ENCODE measurements around the gene MDM2.
"Not testable (repeated sequence)": the region's sequence is repeated elsewhere in the genome, so short reads cannot be mapped to it uniquely, and the experiment has no call there.

MDM2 gene

DNA sequence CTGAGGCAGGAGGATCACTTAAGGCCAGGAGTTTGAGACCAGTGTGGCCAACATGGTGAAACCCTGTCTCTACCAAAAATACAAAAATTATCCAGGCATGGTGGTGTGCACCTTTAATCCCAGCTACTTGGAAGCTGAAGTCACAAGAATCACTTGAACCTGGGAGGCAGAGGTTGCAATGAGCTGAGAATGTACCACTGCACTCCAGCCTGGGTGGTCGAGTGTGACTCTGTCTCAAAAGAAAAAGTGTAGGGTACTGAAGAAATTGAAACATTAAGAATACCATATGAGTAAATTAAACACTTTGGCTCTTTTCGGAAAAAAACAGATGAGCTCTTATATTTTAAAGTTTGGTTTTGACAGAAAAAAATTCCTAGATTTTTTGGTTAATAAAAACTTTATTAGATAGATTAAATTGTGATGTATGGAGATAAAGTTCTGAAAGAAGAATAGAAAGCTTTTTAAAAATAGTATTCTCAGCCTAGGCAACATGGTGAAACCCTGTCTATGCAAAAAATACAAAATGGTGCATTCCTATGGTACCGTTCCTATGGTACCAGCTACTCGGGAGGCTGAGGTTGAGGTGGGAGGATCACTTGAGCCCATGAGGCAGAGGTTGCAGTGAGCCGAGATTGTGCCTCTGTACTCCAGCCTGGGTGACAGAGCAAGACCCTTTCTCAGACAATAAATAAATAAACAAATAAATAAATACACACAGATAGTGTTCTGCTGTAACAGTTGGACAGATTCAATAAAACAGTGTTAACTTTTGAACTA is 20.1 kb downstream of the MDM2 start:
- no peak for DNase-seq (ENCODE audit: low read depth in 2 of 2)

DNA sequence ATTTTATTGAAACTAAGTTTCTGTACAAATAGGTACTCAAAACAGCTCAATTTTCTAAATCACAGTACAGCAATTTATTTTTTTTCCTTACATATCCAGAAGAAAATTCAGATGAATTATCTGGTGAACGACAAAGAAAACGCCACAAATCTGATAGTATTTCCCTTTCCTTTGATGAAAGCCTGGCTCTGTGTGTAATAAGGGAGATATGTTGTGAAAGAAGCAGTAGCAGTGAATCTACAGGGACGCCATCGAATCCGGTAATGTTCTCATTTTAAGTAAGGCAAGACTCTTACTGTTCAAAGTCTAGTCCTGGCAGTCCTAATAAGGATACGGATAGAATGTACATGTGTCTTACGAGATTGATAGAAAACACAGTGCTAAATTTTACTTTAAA is 20.7 kb downstream of the MDM2 start:
- no peak for DNase-seq (ENCODE audit: low read depth in 2 of 2)

DNA sequence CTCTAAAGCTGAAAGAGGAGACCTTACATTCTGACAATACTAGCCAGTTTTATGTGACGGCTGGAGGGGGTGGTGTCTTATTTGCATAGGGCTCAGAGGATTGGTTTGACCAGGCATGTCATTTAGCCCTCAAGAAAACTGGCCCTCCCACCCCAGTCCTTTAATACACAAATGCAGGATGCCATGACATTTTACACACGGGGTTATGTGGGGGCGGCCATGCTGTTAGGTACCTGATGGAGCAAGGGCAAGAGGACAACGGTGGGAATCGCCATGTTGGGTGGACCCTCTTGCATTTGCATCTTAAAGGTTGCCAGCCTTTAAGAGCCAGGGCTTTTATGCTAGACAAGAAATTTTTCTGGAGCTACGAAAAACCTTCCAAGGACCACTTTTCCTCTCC is 23.3 kb downstream of the MDM2 start:
- no peak for DNase-seq (ENCODE audit: low read depth in 2 of 2)

DNA sequence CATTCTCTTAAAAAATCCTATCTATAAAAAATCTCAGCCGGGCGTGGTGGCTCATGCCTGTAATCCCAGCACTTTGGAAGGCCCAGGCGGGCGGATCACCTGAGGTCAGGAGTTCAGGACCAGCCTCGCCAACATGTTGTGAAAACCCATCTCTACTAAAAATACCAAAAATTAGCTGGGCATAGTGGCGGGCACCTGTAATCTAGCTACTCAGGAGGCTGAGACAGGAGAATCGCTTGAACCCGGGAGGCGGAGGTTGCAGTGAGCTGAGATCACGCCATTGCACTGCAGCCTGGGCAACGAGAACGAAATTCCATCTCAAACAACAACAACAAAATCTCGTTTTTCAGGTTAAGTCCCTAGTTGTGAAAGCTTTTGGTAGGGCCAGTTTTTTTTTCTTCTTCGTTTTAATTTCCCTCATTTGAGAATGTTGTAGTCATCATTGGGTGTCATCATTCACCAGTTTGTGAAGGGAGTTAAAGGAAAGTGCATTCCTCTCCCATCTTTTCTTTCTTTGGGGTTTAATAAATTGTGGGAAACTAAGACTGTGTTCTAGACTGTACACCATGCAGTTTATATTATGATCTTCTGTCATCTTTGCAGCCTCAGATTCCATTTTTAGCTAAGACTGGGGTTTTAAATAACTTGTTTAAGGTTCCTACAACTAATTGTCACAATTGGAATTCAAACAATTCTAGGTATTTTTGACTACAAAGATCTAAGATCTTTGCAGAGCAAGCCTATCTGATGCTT is 23.9 kb downstream of the MDM2 start:
- no peak for DNase-seq (ENCODE audit: low read depth in 2 of 2)

DNA sequence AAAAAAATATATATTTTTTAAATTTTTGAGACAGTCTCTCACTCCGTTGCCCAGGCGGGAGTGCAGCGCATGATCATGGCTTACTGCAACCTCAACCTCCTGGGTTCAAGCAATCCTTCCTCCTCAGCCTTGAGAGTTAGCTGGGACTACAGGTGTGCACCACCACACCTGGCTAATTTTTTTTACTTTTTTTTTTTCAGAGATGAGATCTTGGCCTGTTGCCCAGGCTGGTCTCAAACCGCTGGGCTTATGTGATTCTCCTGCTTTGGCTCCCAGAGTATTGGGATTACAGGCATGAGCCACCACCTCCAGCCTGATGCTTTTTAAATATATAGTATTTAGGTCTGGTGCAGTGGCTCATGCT is 24.5 kb downstream of the MDM2 start:
- no peak for DNase-seq (ENCODE audit: low read depth in 2 of 2)

DNA sequence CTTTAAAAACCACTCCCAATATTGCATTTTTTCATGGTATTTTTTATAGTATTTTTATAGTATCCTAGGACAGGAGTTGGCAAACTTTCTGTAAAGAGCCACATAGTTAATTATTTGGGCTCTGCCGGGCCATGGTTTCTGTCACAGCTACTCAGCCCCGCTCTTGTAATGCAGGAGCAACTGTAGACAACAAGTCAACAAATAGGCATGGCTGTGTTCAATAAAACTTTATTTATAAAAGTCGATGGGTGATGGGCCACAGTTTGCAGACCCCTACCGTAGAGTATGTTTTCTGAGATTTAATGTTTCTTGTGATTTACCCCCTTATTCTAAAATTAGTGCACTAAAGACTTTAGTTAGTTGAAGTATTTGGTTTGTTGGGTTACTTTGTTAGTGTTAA is 25.5 kb downstream of the MDM2 start:
- DNase-seq (ENCODE audit: low read depth in 2 of 2), result no peak

DNA sequence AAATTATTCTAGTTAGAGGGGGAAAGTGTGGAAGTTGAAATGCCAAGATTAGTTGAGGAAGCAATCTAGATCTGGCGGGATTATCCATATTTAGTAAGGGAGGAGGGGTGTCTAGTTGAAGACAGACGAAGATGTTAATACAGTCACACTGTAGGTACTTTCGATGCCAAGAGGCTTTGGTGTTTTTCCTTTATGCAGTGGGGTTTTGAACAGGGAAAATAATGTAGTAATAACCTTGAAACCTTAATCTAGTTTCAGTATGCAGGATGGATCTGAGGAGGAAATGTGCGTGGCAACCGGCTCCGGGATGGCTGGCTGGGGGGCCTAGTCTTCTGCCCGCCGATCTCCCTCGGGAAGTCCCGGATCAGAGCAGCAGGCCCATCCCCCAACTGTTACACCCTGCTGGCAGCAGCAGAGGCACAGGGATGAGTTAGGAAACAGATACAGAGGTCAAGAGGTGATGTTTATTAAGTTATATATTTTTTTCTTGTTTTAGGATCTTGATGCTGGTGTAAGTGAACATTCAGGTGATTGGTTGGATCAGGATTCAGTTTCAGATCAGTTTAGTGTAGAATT is 27.4 kb downstream of the MDM2 start:
- DNase-seq (ENCODE audit: low read depth in 2 of 2), result no peak

DNA sequence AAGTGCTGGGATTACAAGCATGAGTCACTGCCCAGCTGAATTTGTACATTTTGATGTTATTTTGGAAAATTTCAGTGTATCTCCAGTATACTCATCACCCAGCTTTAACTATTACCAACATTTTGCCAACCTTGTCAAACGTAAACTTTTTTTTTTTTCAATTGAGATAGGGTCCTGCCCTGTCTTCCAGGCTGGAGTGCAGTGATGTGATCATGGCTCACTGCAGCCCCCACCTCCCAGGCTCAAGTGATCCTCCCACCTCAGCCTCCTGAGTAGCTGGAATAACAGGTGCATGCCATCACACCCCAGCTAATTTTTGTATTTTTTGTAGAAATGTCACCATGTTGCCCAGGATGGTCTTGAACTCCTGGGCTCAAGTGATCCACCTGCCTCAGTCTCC is 29.2 kb downstream of the MDM2 start:
- no peak for DNase-seq (ENCODE audit: low read depth in 2 of 2)

DNA sequence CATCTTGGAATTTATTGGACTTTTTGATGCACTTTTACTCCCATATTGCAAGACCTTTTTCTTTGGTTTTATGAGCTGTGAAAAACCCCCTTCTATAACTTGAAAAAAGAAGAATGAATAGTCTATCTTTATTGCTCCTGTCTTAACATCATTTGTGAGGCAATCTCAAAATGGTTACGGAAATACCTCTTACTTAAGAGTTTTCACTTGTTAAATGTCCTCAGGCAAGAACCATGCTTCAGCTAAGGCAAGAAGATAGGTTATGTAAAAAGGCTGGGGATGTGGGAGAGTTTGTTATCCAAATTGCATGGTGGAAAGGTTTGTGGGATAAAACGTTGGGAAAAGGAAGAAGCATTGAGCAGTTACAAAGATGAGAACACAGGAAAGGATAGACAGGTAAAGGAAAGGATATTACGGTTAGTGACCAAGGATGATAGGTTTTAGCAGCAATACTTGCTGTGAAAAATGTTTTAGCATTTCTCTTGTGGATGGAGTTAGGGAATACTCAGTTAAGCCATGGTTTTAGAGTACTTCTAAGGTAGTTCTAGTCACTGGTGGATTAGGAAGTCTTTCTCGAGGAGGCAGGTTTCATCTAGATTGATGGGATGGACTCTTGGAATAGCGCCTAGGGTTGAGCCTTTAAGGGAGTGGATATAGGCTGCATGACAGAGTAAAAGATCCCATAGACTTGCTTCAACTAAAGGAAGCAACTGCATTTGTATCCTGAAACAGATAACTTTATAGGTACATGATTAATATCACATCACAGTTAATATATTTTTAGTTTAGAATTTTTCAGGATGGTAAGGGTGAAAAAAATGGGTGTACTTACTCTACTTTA is 30.3 kb downstream of the MDM2 start:
- DNase-seq (ENCODE audit: low read depth in 2 of 2), result no peak

DNA sequence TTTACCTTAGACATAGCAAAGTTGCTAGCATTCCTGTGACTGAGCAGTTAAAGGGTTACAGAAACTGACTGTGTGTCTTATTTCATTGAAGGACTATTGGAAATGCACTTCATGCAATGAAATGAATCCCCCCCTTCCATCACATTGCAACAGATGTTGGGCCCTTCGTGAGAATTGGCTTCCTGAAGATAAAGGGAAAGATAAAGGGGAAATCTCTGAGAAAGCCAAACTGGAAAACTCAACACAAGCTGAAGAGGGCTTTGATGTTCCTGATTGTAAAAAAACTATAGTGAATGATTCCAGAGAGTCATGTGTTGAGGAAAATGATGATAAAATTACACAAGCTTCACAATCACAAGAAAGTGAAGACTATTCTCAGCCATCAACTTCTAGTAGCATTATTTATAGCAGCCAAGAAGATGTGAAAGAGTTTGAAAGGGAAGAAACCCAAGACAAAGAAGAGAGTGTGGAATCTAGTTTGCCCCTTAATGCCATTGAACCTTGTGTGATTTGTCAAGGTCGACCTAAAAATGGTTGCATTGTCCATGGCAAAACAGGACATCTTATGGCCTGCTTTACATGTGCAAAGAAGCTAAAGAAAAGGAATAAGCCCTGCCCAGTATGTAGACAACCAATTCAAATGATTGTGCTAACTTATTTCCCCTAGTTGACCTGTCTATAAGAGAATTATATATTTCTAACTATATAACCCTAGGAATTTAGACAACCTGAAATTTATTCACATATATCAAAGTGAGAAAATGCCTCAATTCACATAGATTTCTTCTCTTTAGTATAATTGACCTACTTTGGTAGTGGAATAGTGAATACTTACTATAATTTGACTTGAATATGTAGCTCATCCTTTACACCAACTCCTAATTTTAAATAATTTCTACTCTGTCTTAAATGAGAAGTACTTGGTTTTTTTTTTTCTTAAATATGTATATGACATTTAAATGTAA is 31.5 kb downstream of the MDM2 start:
- no peak for DNase-seq (ENCODE audit: low read depth in 2 of 2)

DNA sequence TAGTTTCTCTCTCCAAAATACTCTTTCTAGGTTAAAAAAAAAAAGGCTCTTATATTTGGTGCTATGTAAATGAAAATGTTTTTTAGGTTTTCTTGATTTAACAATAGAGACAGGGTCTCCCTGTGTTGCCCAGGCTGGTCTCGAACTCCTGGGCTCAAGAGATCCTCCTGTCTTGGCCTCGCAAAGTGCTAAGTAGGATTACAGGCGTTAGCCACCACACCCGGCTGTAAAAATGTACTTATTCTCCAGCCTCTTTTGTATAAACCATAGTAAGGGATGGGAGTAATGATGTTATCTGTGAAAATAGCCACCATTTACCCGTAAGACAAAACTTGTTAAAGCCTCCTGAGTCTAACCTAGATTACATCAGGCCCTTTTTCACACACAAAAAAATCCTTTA is 33.2 kb downstream of the MDM2 start:
- DNase-seq (ENCODE audit: low read depth in 2 of 2), result not testable (repeated sequence)

DNA sequence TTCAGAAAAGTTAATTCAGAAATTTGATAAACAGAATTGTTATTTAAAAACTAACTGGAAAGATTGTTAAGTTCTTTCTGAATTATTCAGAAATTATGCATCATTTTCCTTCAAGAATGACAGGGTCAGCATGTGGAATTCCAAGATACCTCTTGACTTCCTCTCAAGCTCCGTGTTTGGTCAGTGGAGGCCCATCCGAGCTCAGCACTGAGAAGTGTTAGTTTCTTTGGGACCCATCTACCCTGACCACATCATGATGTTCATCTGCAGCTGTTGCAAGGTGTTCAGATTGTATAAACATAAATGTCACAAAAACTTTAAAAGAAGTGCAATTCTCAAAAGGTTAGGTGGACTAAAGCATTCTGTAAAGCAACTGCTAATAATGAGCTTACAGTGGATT is 33.7 kb downstream of the MDM2 start:
- DNase-seq (ENCODE audit: low read depth in 2 of 2), result no peak

DNA sequence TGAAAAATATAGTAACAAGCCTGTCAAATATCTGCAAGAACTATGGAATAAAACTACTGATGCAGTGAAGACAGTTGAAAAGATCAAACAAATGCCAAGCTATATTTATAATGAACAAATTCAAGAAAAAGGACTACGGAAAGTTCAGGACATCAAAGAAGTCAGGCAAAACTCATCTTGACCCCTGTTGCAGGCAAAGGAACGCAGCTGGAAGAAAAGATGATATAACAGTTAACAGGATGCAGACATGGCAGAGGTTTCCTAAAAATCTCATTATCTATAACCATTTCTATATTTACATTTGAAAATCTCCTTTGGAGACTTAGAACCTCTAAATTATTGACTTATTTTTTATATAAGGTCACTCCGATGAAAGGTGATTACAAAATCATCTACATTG is 34.1 kb downstream of the MDM2 start:
- DNase-seq (ENCODE audit: low read depth in 2 of 2), result no peak

DNA sequence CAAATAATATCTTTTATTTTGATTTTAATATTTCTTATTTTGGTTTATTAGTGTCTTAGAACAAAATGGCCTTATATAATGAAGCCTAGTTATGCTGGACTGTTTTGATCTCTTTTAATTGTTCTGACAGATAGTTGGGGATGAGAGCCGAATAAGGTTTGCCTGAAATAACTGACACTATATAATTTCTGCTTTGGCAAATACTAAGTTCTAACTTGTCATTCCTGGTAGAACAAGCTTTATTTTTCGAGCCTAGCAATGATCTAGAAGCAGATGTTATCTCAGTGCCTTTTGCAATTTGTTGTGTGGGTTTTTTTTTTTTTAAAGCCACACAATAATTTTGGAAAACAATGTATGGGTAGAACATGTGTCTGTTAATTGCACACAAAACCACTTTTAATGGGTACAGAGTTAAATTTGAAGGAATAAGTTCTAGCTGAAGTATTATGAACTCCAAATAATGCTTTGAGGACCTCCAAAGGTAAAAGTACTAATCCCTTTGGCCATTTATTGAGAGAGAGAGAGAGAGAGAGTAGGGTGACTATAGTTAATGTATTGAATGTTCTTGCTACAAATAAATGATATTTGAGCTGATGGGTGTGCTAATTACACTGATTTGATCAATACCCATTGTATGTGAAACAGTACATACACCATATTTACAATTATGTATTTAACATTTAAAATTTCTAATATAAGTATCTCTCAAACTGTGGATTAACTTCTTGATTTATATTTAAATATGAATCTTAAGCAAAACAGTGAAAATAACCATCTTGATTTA is 35.0 kb downstream of the MDM2 start:
- no peak for DNase-seq (ENCODE audit: low read depth in 2 of 2)

DNA sequence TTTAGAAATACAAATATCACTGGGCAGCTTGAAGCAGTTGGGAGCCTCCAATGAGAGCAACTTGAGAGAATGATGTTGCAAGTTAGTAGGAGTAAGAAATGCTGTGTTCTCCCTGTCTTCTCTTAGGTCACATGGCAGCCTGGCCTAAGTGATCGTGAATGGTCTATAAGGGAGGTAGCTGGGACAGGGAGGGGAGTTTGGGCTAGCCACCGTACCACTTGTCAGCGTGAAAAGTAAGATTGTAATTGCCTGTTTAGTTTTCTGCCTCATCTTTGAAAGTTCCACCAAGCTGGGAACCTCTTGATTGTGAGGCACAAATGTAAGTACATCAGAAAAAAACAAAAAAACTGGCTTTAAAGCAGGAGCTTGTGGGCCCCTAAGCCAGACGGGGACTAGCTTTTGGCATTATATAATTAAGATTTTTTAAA is 36.4 kb downstream of the MDM2 start:
- DNase-seq (ENCODE audit: low read depth in 2 of 2), result no peak

DNA sequence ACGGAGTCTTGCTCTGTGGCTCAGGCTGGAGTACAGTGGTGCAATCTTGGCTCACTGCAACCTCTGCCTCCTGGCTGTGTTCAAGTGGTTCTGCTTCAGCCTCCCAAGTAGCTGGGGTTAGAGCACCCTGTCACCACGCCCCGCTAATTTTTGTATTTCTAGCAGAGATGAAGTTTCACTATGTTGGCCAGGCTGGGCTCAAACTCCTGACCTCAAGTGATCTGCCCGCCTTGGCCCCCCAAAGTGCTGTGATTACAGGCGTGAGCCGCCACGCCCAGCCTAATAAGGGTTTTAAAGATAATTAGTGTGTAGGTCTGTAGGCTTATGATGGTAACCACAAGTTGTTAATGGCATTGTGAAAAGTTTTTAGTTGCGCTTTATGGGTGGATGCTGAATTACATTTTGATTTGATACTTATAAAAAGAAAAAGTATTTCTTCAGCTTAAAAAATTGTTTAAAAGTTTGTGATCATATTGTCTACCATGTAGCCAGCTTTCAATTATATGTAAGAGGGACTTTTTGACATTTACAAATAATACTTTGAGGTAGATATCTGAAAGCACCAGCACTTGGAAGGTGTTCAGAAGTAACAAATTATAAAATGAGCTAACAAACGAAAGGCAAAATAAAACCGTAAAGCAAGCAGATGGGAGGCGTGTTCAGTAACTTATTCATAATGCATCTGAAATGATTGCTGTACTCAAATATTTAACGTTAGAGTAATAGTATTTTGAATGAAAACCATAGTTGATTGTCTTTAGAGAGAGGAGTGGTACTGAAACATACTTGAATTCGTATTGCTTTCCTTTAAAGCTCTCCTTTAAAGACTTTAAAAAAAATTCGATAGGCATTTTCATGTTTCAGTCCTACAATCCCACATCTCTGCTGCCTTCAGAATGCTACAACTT is 37.1 kb downstream of the MDM2 start:
- no peak for DNase-seq (ENCODE audit: low read depth in 2 of 2)

DNA sequence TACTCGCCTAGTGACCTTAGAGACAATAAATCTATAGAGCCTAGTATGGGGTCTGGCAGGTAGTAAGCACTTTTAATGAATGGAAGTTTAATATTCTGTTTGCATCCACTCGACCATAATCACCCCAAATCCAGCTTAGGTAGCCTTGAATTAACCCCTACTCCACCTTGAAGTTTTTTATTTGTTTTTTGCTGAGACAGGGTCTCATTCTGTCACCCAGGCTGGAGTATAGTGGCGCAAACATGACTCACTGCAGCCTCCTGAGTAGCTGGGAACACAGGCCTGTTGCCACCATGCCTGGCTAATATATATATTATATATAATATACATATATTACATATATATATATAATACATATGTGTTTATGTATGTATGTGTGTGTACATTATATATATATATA is 38.8 kb downstream of the MDM2 start:
- DNase-seq (ENCODE audit: low read depth in 2 of 2), result no peak

DNA sequence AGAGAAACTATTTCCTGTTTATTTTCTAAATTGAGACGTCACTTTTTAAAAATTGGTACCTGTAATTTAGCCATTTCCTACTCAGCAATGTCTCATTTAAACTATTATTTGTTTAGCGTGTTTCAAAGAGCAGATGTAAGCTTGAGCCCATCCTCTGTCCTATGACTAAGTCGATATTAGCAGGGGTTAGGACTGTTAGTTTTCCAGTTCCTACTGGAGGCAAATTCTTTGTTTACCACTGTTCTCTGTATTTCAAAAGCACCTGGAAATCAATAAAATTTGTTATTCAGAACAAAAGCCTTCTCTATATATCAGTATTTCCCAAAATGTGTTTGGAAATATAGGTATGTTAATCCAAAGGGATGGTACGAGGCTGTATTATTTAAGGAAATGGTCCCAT is 42.4 kb downstream of the MDM2 start:
- no peak for DNase-seq (ENCODE audit: low read depth in 2 of 2)

DNA sequence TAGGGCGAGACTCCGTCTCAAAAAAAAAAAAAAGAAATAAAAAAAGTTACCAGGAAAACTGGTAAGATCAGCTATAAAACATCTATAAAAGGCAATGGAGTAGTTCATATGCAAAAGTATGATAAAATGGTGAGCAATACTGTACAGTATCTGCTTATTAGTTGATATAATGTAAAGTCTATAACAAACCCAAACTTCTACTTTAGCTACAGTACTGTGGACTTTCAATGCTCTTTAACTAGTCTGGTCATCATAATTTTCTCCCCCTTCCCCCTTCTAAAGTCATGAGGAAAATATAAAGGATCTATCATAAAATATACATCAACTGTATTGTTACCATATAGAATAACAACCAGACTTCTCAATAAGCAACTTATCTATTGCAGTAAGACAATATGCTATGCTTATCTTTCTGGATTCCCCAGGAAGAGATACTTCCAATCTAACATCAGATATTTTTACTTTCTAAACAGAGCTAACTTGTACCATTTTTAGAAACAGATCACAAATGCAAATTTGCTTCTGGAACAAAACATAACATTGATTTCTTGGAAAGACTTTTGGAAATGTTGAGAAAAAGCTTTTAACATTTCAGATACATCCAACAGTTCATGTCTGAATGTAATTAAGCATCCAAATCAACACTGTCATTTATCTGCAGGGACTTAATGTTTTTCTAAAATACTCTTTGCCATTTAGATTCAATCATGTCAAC is 43.8 kb downstream of the MDM2 start:
- DNase-seq (ENCODE audit: low read depth in 2 of 2), result no peak
